Naive thymus-derived CD4-positive, alpha-beta T cell (primary cell): ENCODE data around the gene GDAP1L1. TPM values are rescaled to one million over a fixed set of nuclear protein-coding genes. Genes with fewer than 3 reads are reported as not detected.

Source experiments
- ATAC-seq: fragments of 150-1000 bp; cut with Tn5 transposase; 2 replicates; pipeline ENCODE4 v1.10.0; 2021; ENCODE audit warnings: mild to moderate bottlenecking, moderate library complexity
- CTCF ChIA-PET: fragments of 350-600 bp; sonication (Branson Sonifier 250); formaldehyde crosslinking; loops from one replicate; lab custom pipeline; 2021; ENCODE audit warnings: antibody characterized with exemption; lab: Charles Lee
- POLR2A ChIA-PET: fragments of 350-600 bp; sonication (Branson Sonifier 250); formaldehyde crosslinking; loops from one replicate; lab custom pipeline; 2021; ENCODE audit warnings: antibody characterized with exemption, inconsistent platforms; lab: Charles Lee
- DNase-seq, 9 donors: peaks; one replicate each; pipeline versions ENCODE4 v3.0.0 to v3.0.0-alpha.2; 2020 to 2022; ENCODE audit warnings: mixed read lengths in 1 of 9
- H3K27ac ChIP-seq: one replicate; pipeline ENCODE4 v1.7.0; 2013; ENCODE audit warnings: mild to moderate bottlenecking, low read depth, low read length, moderate library complexity
- H3K27me3 ChIP-seq, 2 donors: one replicate each; pipeline ENCODE4 v1.7.0; 2013; ENCODE audit warnings: low read length in 2 of 2, mild to moderate bottlenecking in 2 of 2, moderate library complexity in 2 of 2; ENCODE audit not compliant: control insufficient read depth in 2 of 2, insufficient read depth in 2 of 2
- H3K36me3 ChIP-seq, 3 experiments: 1 replicate in 2 of 3; 2 replicates in 1 of 3; pipeline ENCODE4 v1.7.0; 2013; ENCODE audit warnings: low read length in 3 of 3, mild to moderate bottlenecking in 3 of 3, moderate library complexity in 1 of 3; ENCODE audit not compliant: insufficient read depth in 3 of 3, control insufficient read depth in 2 of 3
- H3K4me1 ChIP-seq, 2 donors: one replicate each; pipeline ENCODE4 v1.7.0; 2013; ENCODE audit warnings: low read length in 2 of 2, mild to moderate bottlenecking in 2 of 2, moderate library complexity in 1 of 2; ENCODE audit not compliant: control insufficient read depth in 2 of 2, insufficient read depth in 2 of 2
- H3K4me3 ChIP-seq: 2 replicates; pipeline ENCODE4 v1.7.0; 2013; ENCODE audit warnings: mild to moderate bottlenecking, low read length
- H3K9me3 ChIP-seq, 3 experiments: 1 replicate in 2 of 3; 2 replicates in 1 of 3; pipeline ENCODE4 v1.7.0; 2013; ENCODE audit warnings: low read length in 3 of 3; ENCODE audit not compliant: control insufficient read depth in 2 of 3
- H3K27ac Mint-ChIP-seq, 9 donors: one replicate each; pipeline ENCODE4 v1.8.0; 2020 to 2022; ENCODE audit warnings: mixed read lengths in 9 of 9, mild to moderate bottlenecking in 8 of 9, moderate library complexity in 5 of 9, inconsistent platforms in 2 of 9
- H3K27me3 Mint-ChIP-seq, 5 donors: one replicate each; pipeline ENCODE4 v1.8.0; 2021 to 2022; ENCODE audit warnings: mixed read lengths in 5 of 5, mild to moderate bottlenecking in 1 of 5
- H3K36me3 Mint-ChIP-seq, 5 donors: one replicate each; pipeline ENCODE4 v1.8.0; 2020 to 2022; ENCODE audit warnings: mixed read lengths in 5 of 5, mild to moderate bottlenecking in 3 of 5, inconsistent platforms in 1 of 5
- H3K4me1 Mint-ChIP-seq, 7 donors: one replicate each; pipeline ENCODE4 v1.8.0; 2020 to 2022; ENCODE audit warnings: mixed read lengths in 7 of 7, mild to moderate bottlenecking in 3 of 7, inconsistent platforms in 1 of 7
- H3K4me3 Mint-ChIP-seq, 10 donors: one replicate each; pipeline ENCODE4 v1.8.0; 2020 to 2022; ENCODE audit warnings: mild to moderate bottlenecking in 10 of 10, mixed read lengths in 10 of 10, moderate library complexity in 6 of 10, inconsistent platforms in 2 of 10
- H3K9me3 Mint-ChIP-seq, 11 donors: one replicate each; pipeline ENCODE4 v1.8.0; 2020 to 2022; ENCODE audit warnings: mixed read lengths in 11 of 11, mild to moderate bottlenecking in 4 of 11, inconsistent platforms in 1 of 11, moderate library complexity in 1 of 11
- intact Hi-C, 2 donors: fragments of 100-400 bp; cut with micrococcal nuclease; formaldehyde crosslinking; loops; one replicate each; pipeline ENCODE4 v1.15.1; 2023
- polyA plus RNA-seq, 2 donors: library from polyadenylated mRNA; unstranded; fragments of 300-500 nt; fragmentation: Illumina TruSeq; gene quantifications; one replicate each; pipeline ENCODE4 v1.2.3, GENCODE V29; 2021
- total RNA-seq, 6 experiments: library from RNA in 5 of 6; stranded (reverse) in 5 of 6; gene quantifications; 1 replicate in 5 of 6; 2 replicates in 1 of 6; pipeline ENCODE4 v1.2.3 and lab custom pipeline; 2021 to 2026

The GDAP1L1 gene
- total and polyA plus RNA-seq, 7 experiments from 2014 or later, result not detected

DNA sequence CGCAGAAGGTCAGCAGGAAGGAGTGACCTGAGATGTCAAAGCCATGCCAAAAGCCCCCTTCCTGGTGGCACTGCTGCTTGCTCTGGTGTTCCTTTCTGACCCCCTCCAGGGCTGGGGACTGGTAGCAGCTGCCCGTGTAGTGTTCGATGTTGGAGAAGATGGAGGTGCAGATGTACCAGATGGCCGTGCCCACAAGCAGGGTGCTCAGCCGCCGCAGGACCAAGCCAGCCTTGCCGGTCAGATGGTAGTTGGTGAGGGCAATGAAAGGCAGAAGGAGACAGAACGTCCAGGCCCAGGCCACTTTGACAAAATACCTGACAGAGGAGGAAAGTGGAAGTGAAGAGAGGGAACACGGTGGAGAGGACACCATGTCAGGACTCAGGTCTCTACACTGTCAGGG, 59.8 kb downstream of the GDAP1L1 start:
- Histone ChIP-seq H3K4me3 (no peak overlapping the region), H3K9me3 (no peaks in the 10 kb centered on the region), H3K36me3 (peaks cover 0 to 18% (median 0%) of the 10 kb centered on the region in 3 experiments), H3K27ac (no peak overlapping the region), H3K4me1 (peaks cover 12 to 18% of the 10 kb centered on the region in 2 donors), H3K27me3 (no peaks in the 10 kb centered on the region)
- POLR2A ChIA-PET, result no interaction called here
- ATAC-seq (no peak), DNase-seq (no peak)
- Mint-ChIP-seq H3K9me3 (peaks cover 0 to 6% (median 0%) of the 10 kb centered on the region in 11 donors), H3K4me3 (peak overlapping the region in 1 of 10 donors; percentile 54), H3K36me3 (peaks cover 2 to 25% (median 9%) of the 10 kb centered on the region in 5 donors), H3K27ac (no peak overlapping the region), H3K4me1 (peaks cover 19 to 43% (median 30%) of the 10 kb centered on the region in 7 donors), H3K27me3 (peaks cover 0 to 5% (median 0%) of the 10 kb centered on the region in 5 donors)
- CTCF ChIA-PET, result interaction anchor here (9.7 kb wide), 1 partner anchor 91 kb away, joined by 365 read pairs; no protein-coding TSS in a partner anchor
- intact Hi-C loops, result no loop called here

DNA sequence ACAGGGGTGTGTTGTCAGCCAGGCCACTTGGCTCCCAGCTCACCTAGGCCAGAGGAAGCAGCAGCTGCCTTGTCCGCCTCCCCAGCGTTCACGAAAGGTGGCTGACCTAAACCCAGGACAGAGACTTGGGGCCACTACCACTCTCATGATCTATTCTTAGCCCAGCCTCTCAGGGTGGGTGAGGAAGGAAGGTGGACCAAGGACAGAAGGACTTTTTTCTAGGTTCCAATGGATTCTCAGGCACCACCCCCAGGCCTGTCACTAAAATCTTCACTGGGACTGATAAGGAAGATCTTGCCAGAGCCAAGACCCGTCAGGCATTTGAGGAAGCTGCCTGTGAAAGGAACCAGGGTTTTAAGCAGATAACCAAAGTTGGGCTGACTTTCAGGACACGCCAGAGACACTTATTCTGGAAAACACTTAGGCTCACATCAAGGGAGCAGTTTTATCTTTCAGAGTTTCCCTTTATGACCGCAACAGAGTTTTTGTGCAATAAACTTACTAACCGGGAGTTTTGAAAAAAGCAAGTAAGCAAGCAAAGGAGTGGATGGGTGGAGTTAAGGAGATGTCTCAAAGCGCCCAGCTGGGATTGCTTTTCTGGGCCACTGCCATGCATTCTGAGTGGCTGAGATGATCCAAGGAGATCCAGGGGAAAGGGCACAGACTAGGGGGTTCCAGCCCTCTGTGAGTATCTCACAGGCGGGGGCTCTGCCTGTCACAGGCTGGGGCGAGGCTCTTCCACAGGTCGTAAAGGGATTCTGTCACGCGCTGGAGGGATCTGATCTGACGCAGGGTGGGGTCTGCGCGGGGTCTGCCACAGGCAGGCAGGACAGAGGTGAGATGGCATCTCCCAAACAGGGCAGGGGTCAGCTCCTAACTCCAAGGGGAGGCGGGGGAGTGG, 62.9 kb downstream of the GDAP1L1 start:
- H3K4me1 ChIP-seq, result peaks cover 12 to 18% of the 10 kb centered on the region in 2 donors
- H3K4me1 Mint-ChIP-seq, result peaks cover 17 to 35% (median 28%) of the 10 kb centered on the region in 7 donors
- peak overlapping the region; percentile 98 for H3K4me3 ChIP-seq
- CTCF ChIA-PET, result interaction anchor here (0.7 to 9.7 kb wide), 13 partner anchors 10 to 308 kb away, joined by 3 to 365 read pairs (median 5); partner anchors contain the start of genes GDAP1L1 and OSER1
- peaks cover 0 to 14% (median 0%) of the 10 kb centered on the region in 3 experiments for H3K36me3 ChIP-seq
- H3K27me3 Mint-ChIP-seq, result peaks cover 0 to 8% (median 0%) of the 10 kb centered on the region in 5 donors
- intact Hi-C loops, result loop anchor here (2.0 to 10.0 kb wide), 10 partner anchors 77 to 853 kb away; partner anchors contain the start of genes IFT52 (in 1 of the 2), SERINC3 (in 1 of the 2), SRSF6 (in 1 of the 2) and TTPAL (in 1 of the 2)
- H3K27ac ChIP-seq, result peak overlapping the region; percentile 82
- H3K27ac Mint-ChIP-seq, result peak overlapping the region; percentile 76 to 98 (median 93)
- ATAC-seq (no peak), DNase-seq (peak in 5 of 9 donors; percentile 3 to 25 (median 7))
- POLR2A ChIA-PET, result interaction anchor here (0.7 to 6.5 kb wide), 8 partner anchors 10 to 301 kb away, joined by 3 to 165 read pairs (median 4); partner anchors contain the start of gene OSER1
- H3K4me3 Mint-ChIP-seq, result peak overlapping the region; percentile 87 to 97 (median 95)
- peaks cover 0 to 6% (median 0%) of the 10 kb centered on the region in 11 donors for H3K9me3 Mint-ChIP-seq
- peaks cover 2 to 10% (median 4%) of the 10 kb centered on the region in 5 donors for H3K36me3 Mint-ChIP-seq
- H3K9me3 ChIP-seq, result no peaks in the 10 kb centered on the region
- no peaks in the 10 kb centered on the region for H3K27me3 ChIP-seq

DNA sequence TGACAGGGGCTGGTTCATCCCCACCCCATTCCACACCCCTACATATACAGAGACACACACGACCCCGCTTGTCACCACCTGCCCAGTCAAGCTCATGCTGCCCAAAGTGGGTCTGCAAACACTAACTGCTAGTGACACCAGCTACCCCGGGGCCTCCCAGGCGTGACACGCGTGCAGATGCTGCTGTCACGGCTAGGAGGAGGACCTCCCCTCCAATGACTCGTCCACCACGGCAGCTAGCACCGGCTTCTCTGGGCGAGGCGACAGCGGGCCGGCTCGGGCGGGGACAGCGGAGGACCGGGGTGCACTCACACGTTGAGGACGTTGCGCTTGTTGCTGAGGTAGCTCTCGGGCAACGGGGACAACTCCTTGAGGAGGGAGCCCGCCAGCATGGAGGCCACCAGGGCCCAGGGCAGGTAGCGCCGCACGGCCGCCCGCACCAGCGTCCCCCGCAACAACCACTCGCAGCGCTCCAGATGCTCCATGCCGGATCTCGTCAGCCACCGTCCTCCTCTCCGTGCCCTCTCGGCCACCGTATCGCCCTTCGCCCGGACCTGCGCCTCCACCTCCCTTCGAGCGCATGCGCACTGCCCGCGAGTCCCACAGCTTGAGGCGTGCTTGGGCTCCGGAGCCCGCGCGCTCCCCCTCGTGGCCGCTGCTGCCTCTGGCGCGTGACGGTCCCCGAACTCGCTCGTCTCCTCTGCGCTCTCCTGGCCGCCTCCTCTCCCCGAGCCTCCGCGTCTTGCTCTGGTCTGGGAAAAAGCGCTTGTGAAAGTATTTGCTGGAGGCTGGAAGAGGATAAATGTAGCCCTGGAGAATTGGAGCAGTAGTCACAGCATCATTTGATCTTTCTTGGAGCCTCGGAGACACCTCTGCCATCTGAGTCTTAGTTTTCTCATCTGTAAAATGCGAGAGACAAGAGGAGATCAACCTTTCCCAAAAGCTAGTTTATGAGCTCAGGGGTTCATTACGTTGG, 63.8 kb downstream of the GDAP1L1 start, which contains the start of gene FITM2:
TSS of gene FITM2 (minus strand) at position 539 of the 976 bp plus-strand sequence. CDS start at position 485, 54 bp downstream.
- peaks cover 0 to 14% (median 0%) of the 10 kb centered on the region in 3 experiments for H3K36me3 ChIP-seq
- POLR2A ChIA-PET, result interaction anchor here (0.7 to 6.5 kb wide), 10 partner anchors 62 to 300 kb away, joined by 3 to 165 read pairs (median 3); partner anchors contain the start of gene OSER1
- Mint-ChIP-seq H3K36me3 (peaks cover 0 to 9% (median 4%) of the 10 kb centered on the region in 5 donors), H3K4me3 (peak within 1 kb of the TSS; percentile 87 to 97 (median 95)), H3K9me3 (peaks cover 0 to 6% (median 0%) of the 10 kb centered on the region in 11 donors), H3K27ac (peak within 1 kb of the TSS; percentile 91 to 98 (median 93)), H3K4me1 (peaks cover 15 to 35% (median 28%) of the 10 kb centered on the region in 7 donors), H3K27me3 (peaks cover 0 to 8% (median 0%) of the 10 kb centered on the region in 5 donors)
- peak; percentile 99 for ATAC-seq
- H3K4me3 ChIP-seq, result peak within 1 kb of the TSS; percentile 98
- DNase-seq, result peak; percentile 96 to 99 (median 98)
- H3K27ac ChIP-seq, result peak within 1 kb of the TSS; percentile 82
- intact Hi-C loops, result loop anchor here (1.0 to 10.0 kb wide), 16 partner anchors 39 to 854 kb away; partner anchors contain the start of genes IFT52 (in 1 of the 2), SERINC3 (in 1 of the 2), SRSF6 (in 1 of the 2) and TTPAL (in 1 of the 2)
- H3K4me1 ChIP-seq, result peaks cover 12 to 18% of the 10 kb centered on the region in 2 donors
- no peaks in the 10 kb centered on the region for H3K27me3 ChIP-seq
- no peaks in the 10 kb centered on the region for H3K9me3 ChIP-seq
- CTCF ChIA-PET, result interaction anchor here (0.5 to 9.7 kb wide), 22 partner anchors 9 to 308 kb away, joined by 3 to 365 read pairs (median 4); partner anchors contain the start of gene GDAP1L1

DNA sequence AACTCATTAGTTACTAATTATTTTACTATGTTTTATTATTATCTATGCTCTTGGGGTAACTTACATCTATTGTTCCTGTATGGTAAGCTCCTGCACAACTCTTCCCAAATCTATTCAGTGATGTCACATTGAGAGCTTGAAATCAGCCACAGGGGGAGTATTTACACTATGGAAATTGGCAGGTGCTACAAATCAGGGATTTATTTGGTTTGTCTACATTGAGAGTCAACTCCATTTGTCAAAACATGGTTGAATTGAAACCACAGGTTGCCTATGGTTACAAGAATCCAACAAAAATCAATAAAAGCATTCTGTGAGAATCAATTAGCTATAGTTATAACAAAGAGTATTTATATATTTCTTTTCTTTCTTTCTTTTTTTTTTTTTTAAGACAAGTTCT, 67.8 kb downstream of the GDAP1L1 start:
- DNase-seq (no peak), ATAC-seq (no peak)
- Mint-ChIP-seq H3K27me3 (peaks cover 0 to 19% (median 7%) of the 10 kb centered on the region in 5 donors), H3K4me1 (peaks cover 11 to 15% (median 13%) of the 10 kb centered on the region in 7 donors), H3K36me3 (peaks cover 0 to 6% (median 0%) of the 10 kb centered on the region in 5 donors), H3K9me3 (peaks cover 0 to 6% (median 0%) of the 10 kb centered on the region in 11 donors), H3K27ac (no peak overlapping the region), H3K4me3 (no peak overlapping the region)
- no peak overlapping the region for H3K27ac ChIP-seq
- ChIA-PET POLR2A (interaction anchor here (0.8 to 1.5 kb wide), 3 partner anchors 98 to 104 kb away, joined by 4 to 6 read pairs (median 5); partner anchors contain the start of gene OSER1), CTCF (interaction anchor here (0.6 to 9.7 kb wide), 2 partner anchors 99 to 290 kb away, joined by 3 to 365 read pairs; no protein-coding TSS in a partner anchor)
- peaks cover 7 to 12% of the 10 kb centered on the region in 2 donors for H3K4me1 ChIP-seq
- intact Hi-C loops, result loop anchor here (5.0 to 10.0 kb wide), 8 partner anchors 72 to 858 kb away; partner anchors contain the start of genes SERINC3 (in 1 of the 2), SRSF6 (in 1 of the 2) and TTPAL (in 1 of the 2)
- H3K4me3 ChIP-seq, result no peak overlapping the region
- peaks cover 0 to 6% (median 0%) of the 10 kb centered on the region in 3 experiments for H3K36me3 ChIP-seq
- no peaks in the 10 kb centered on the region for H3K9me3 ChIP-seq
- H3K27me3 ChIP-seq, result no peaks in the 10 kb centered on the region

DNA sequence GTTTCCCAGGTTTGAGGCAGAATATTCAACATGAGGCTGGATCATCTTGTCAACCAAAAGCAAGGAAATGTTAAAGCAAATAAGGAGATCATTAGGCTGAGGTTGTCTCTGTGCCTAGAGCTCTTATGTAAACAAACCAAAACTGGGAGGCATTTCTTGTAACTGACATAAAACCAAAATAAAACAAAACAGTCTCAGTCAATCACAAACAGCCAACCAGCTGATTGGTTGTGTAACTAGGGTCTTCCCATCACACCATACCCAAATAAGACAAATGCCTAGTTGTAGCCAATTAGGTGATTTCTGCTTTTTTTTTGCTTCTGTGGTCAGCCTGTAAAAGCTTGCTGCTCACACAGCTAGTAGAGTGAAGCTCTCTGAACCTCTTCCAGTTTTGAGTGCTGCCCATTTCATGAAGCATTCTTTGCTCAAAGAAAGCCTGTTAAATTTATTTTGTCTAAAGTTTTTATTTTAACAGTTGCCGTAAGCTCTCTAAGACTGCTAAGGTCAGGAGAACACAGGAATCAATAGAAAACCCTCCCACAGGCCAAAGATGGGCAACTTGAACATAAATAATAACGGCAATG, 72.8 kb downstream of the GDAP1L1 start:
- Mint-ChIP-seq H3K36me3 (no peaks in the 10 kb centered on the region), H3K4me1 (no peaks in the 10 kb centered on the region), H3K27ac (no peak overlapping the region), H3K27me3 (peaks cover 4 to 15% (median 7%) of the 10 kb centered on the region in 5 donors), H3K9me3 (no peaks in the 10 kb centered on the region), H3K4me3 (no peak overlapping the region)
- H3K36me3 ChIP-seq, result no peaks in the 10 kb centered on the region
- CTCF ChIA-PET, result interaction anchor here (0.6 to 1.4 kb wide), 3 partner anchors 9 to 290 kb away, joined by 3 to 7 read pairs (median 3); partner anchors contain the start of gene FITM2
- H3K9me3 ChIP-seq, result no peaks in the 10 kb centered on the region
- no peak overlapping the region for H3K27ac ChIP-seq
- POLR2A ChIA-PET, result interaction anchor here (0.7 kb wide), 1 partner anchor 213 kb away, joined by 5 read pairs; no protein-coding TSS in a partner anchor
- no peaks in the 10 kb centered on the region for H3K27me3 ChIP-seq
- intact Hi-C loops, result loop anchor here in 1 of 2 donors (10.0 kb wide), 1 partner anchor 415 kb away; no protein-coding TSS in a partner anchor
- H3K4me1 ChIP-seq, result no peaks in the 10 kb centered on the region
- no peak overlapping the region for H3K4me3 ChIP-seq
- ATAC-seq (no peak), DNase-seq (no peak)
